CD14-positive monocyte (primary cell): ENCODE data around the gene G6PC3. TPM values are rescaled to one million over a fixed set of nuclear protein-coding genes. Genes with fewer than 3 reads are reported as not detected.

ENCODE experiments used
- DNase-seq, 3 donors: peaks; one replicate each; pipeline ENCODE4 v3.0.0-alpha.2; 2011 to 2022
- H2AFZ ChIP-seq: 2 replicates; pipeline ENCODE4 v1.6.0; 2012; ENCODE audit warnings: mild to moderate bottlenecking, low read depth, low read length, inconsistent platforms; ENCODE audit not compliant: insufficient read depth, poor library complexity, severe bottlenecking
- H3K27ac ChIP-seq, 2 donors: 1 replicate in 1 of 2; 2 replicates in 1 of 2; pipeline ENCODE4 v1.5.1; 2012 to 2013; ENCODE audit warnings: low read length in 2 of 2, control low read depth in 1 of 2, inconsistent platforms in 1 of 2, low read depth in 1 of 2, mild to moderate bottlenecking in 1 of 2
- H3K27me3 ChIP-seq, 2 donors: one replicate each; pipeline versions ENCODE4 v1.6.0 to v1.6.1; 2011 to 2013; ENCODE audit warnings: low read length in 2 of 2; ENCODE audit not compliant: control insufficient read depth in 2 of 2, insufficient read depth in 2 of 2
- H3K36me3 ChIP-seq, 2 donors: replicated peaks in 1 of 2; 1 replicate in 1 of 2; 2 replicates in 1 of 2; pipeline versions ENCODE4 v1.5.1 to v1.6.1; 2012 to 2013; ENCODE audit warnings: low read length in 2 of 2, control low read depth in 1 of 2, inconsistent platforms in 1 of 2, mild to moderate bottlenecking in 1 of 2; ENCODE audit not compliant: insufficient read depth in 2 of 2, control insufficient read depth in 1 of 2
- H3K4me1 ChIP-seq, 2 donors: 1 replicate in 1 of 2; 2 replicates in 1 of 2; pipeline versions ENCODE4 v1.5.1 to v1.6.1; 2012 to 2013; ENCODE audit warnings: low read length in 2 of 2, control low read depth in 1 of 2, inconsistent platforms in 1 of 2, mild to moderate bottlenecking in 1 of 2, moderate library complexity in 1 of 2; ENCODE audit not compliant: insufficient read depth in 2 of 2, control insufficient read depth in 1 of 2
- H3K4me2 ChIP-seq: replicated peaks from 2 replicates; pipeline ENCODE3; 2012; ENCODE audit warnings: low read length, moderate library complexity, mild to moderate bottlenecking; ENCODE audit not compliant: poor library complexity, severe bottlenecking; ENCODE audit errors: extremely low read depth
- H3K4me3 ChIP-seq, 3 experiments: fragments of 200-600 bp in 1 of 3; sonication (generic) in 1 of 3; replicated peaks in 1 of 3; 1 replicate in 2 of 3; 2 replicates in 1 of 3; pipeline ENCODE4 v1.5.1; 2011 to 2013; ENCODE audit warnings: low read length in 3 of 3, mild to moderate bottlenecking in 3 of 3, control low read depth in 2 of 3, low read depth in 2 of 3, inconsistent platforms in 1 of 3, moderate library complexity in 1 of 3
- H3K79me2 ChIP-seq: 2 replicates; pipeline ENCODE4 v1.6.0; 2012; ENCODE audit warnings: mild to moderate bottlenecking, control low read depth, inconsistent platforms, low read length, moderate library complexity; ENCODE audit not compliant: insufficient read depth
- H3K9ac ChIP-seq: 2 replicates; pipeline ENCODE4 v1.6.0; 2017; ENCODE audit warnings: low read length, mild to moderate bottlenecking; ENCODE audit not compliant: insufficient read depth, poor library complexity, severe bottlenecking
- H3K9me3 ChIP-seq, 2 donors: replicated peaks in 1 of 2; 1 replicate in 1 of 2; 2 replicates in 1 of 2; pipeline versions ENCODE4 v1.5.1 to v1.6.1; 2012 to 2013; ENCODE audit warnings: low read length in 2 of 2, control low read depth in 1 of 2; ENCODE audit not compliant: control insufficient read depth in 1 of 2, insufficient read depth in 1 of 2
- H4K20me1 ChIP-seq: 2 replicates; pipeline ENCODE4 v1.6.0; 2012; ENCODE audit warnings: mild to moderate bottlenecking, low read length, control low read depth, moderate library complexity; ENCODE audit not compliant: insufficient read depth
- H3K27ac Mint-ChIP-seq, 7 donors: one replicate each; pipeline ENCODE4 v1.8.0; 2020; ENCODE audit warnings: mild to moderate bottlenecking in 7 of 7, mixed read lengths in 7 of 7, moderate library complexity in 6 of 7, inconsistent platforms in 2 of 7
- H3K27me3 Mint-ChIP-seq, 3 donors: one replicate each; pipeline ENCODE4 v1.8.0; 2021 to 2022; ENCODE audit warnings: low read depth in 3 of 3, mild to moderate bottlenecking in 3 of 3, mixed read lengths in 3 of 3, moderate library complexity in 3 of 3, inconsistent platforms in 1 of 3
- H3K36me3 Mint-ChIP-seq, 2 donors: one replicate each; pipeline ENCODE4 v1.8.0; 2020; ENCODE audit warnings: mixed read lengths in 2 of 2, inconsistent platforms in 1 of 2, mild to moderate bottlenecking in 1 of 2
- H3K4me1 Mint-ChIP-seq: one replicate; pipeline ENCODE4 v1.8.0; 2020; ENCODE audit warnings: mild to moderate bottlenecking, mixed read lengths
- H3K4me3 Mint-ChIP-seq, 2 donors: one replicate each; pipeline ENCODE4 v1.8.0; 2020; ENCODE audit warnings: mild to moderate bottlenecking in 2 of 2, mixed read lengths in 2 of 2, moderate library complexity in 1 of 2
- H3K9me3 Mint-ChIP-seq, 7 donors: one replicate each; pipeline ENCODE4 v1.8.0; 2020 to 2022; ENCODE audit warnings: mixed read lengths in 7 of 7, mild to moderate bottlenecking in 6 of 7, moderate library complexity in 6 of 7, inconsistent platforms in 2 of 7
- WGBS: methylation state at CpG from one replicate; pipeline ENCODE4 v1.1.5; 2013; ENCODE audit warnings: missing lambda C conversion rate; ENCODE audit not compliant: insufficient coverage; 5-methylcytosine and 5-hydroxymethylcytosine counted together
- intact Hi-C, 2 donors: fragments of 100-400 bp; cut with micrococcal nuclease; formaldehyde crosslinking; loops; one replicate each; pipeline versions ENCODE4 v1.15.0 to v1.15.1; 2023
- polyA plus RNA-seq, 3 donors: library from polyadenylated mRNA; depleted of rRNA in 1 of 3; unstranded in 2 of 3; stranded (reverse) in 1 of 3; fragments of 300-500 nt in 2 of 3; fragments of >200 nt in 1 of 3; fragmentation: Illumina TruSeq in 2 of 3; gene quantifications; 1 replicate in 2 of 3; 2 replicates in 1 of 3; pipeline ENCODE4 v1.2.3, GENCODE V29; 2012 to 2021
- TF ChIP-seq, protein P1 (sequence below): fragments of 200-600 bp; IDR thresholded peaks from one replicate; pipeline ENCODE4 v1.8.0; 2022; ENCODE audit warnings: antibody characterized with exemption, mild to moderate bottlenecking

Gene G6PC3
- polyA plus RNA-seq, 3 donors = 38.0 to 46.4 (median 42.4) TPM

GRCh38 chr17:44095388-44095646, 24.8 kb downstream of the G6PC3 start:
- peak overlapping the region; percentile 75 to 90 for H3K4me3 Mint-ChIP-seq
- H3K9me3 ChIP-seq = no peaks in the 10 kb centered on the region

DNA sequence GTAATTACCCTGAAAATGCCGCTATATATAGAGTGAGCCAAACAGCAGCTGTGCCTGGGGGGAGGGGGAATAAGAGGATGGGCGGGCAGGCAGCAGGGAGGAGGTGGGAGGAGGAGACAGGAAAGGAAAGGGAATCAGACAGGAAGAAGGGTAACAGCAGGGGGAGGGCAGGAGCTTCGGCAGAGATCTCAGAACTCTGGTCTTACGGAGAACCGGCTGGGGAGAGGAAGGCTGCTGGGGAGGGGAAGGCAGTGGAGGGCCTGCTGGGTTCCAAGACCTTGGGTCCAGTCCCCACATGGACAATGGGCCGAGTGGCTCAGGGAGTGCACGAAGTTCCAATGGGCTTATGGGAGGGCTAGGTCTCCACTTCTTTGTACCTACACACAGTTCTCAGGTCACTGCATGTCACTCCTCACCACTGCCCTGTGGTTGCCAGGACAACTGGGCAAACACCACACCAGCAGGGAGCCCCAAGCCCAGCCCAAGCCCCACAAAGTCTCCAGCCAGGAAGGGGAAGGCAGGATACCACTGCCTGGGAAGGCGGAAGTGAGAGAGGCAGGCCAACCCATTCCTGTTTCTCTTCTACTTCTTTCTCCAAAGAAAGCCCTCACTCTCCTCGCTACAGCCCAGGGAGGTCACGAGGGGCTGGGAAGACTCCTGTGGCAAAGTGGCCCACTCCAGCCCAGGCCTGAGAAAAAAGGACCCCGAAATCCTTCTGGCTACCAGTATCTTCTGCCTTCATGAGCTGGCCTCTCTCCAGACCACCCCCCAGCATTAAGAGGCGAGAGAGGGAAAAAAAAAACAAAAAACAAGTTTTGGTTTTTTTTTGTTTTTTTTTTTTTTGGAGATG, 25.3 kb downstream of the G6PC3 start:
- Mint-ChIP-seq H3K4me3 (peak overlapping the region; percentile 75 to 90), H3K36me3 (peaks cover 26 to 50% of the 10 kb centered on the region in 2 donors), H3K4me1 (peaks cover 45% of the 10 kb centered on the region), H3K27ac (peak overlapping the region; percentile 90 to 95 (median 94)), H3K9me3 (no peaks in the 10 kb centered on the region), H3K27me3 (no peaks in the 10 kb centered on the region)
- Histone ChIP-seq H3K9ac (peak overlapping the region; percentile 63), H3K79me2 (peaks cover 9% of the 10 kb centered on the region), H3K27ac (peak overlapping the region; percentile 82 to 91), H3K4me3 (peak overlapping the region; percentile 3 to 76 (median 37)), H3K4me2 (peak overlapping the region; percentile 90), H2AFZ (peak overlapping the region; percentile 53), H3K9me3 (no peaks in the 10 kb centered on the region), H3K4me1 (peaks cover 48% of the 10 kb centered on the region in 2 donors), H4K20me1 (peaks cover 31% of the 10 kb centered on the region), H3K36me3 (peaks cover 31% of the 10 kb centered on the region in 2 donors), H3K27me3 (no peaks in the 10 kb centered on the region)
- TF ChIP-seq, protein P1, sequence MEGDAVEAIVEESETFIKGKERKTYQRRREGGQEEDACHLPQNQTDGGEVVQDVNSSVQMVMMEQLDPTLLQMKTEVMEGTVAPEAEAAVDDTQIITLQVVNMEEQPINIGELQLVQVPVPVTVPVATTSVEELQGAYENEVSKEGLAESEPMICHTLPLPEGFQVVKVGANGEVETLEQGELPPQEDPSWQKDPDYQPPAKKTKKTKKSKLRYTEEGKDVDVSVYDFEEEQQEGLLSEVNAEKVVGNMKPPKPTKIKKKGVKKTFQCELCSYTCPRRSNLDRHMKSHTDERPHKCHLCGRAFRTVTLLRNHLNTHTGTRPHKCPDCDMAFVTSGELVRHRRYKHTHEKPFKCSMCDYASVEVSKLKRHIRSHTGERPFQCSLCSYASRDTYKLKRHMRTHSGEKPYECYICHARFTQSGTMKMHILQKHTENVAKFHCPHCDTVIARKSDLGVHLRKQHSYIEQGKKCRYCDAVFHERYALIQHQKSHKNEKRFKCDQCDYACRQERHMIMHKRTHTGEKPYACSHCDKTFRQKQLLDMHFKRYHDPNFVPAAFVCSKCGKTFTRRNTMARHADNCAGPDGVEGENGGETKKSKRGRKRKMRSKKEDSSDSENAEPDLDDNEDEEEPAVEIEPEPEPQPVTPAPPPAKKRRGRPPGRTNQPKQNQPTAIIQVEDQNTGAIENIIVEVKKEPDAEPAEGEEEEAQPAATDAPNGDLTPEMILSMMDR = no peak
- intact Hi-C loops = no loop called here
- WGBS = 0% methylated on average over 6 of the region's 12 CpGs
- DNase-seq = peak; percentile 50 to 70 (median 69)

More at GRCh38 chr17:44095388-44095646, 24.8 kb downstream of the G6PC3 start:
- peak overlapping the region in 2 of 3 experiments; percentile 37 to 76 for H3K4me3 ChIP-seq
- no peaks in the 10 kb centered on the region for H3K27me3 ChIP-seq
- peak overlapping the region; percentile 63 for H3K9ac ChIP-seq
- peaks cover 32 to 34% of the 10 kb centered on the region in 2 donors for H3K36me3 ChIP-seq
- peak overlapping the region in 6 of 7 donors; percentile 90 to 95 (median 94) for H3K27ac Mint-ChIP-seq
- H4K20me1 ChIP-seq = peaks cover 31% of the 10 kb centered on the region
- DNase-seq = no peak
- peak overlapping the region; percentile 90 for H3K4me2 ChIP-seq
- H2AFZ ChIP-seq = no peak overlapping the region
- H3K27me3 Mint-ChIP-seq = no peaks in the 10 kb centered on the region
- TF ChIP-seq, protein P1 = no peak
- H3K4me1 Mint-ChIP-seq = peaks cover 45% of the 10 kb centered on the region
- H3K27ac ChIP-seq = peak overlapping the region; percentile 82 to 91
- H3K36me3 Mint-ChIP-seq = peaks cover 27 to 56% of the 10 kb centered on the region in 2 donors
- H3K79me2 ChIP-seq = peaks cover 9% of the 10 kb centered on the region
- intact Hi-C loops = no loop called here
- peaks cover 0 to 3% (median 0%) of the 10 kb centered on the region in 7 donors for H3K9me3 Mint-ChIP-seq
- no CpG with 5 or more reads among the region's 2 CpGs for WGBS
- H3K4me1 ChIP-seq = peaks cover 48% of the 10 kb centered on the region in 2 donors
